Measurements from ENCODE around the gene PUS1.

DNA sequence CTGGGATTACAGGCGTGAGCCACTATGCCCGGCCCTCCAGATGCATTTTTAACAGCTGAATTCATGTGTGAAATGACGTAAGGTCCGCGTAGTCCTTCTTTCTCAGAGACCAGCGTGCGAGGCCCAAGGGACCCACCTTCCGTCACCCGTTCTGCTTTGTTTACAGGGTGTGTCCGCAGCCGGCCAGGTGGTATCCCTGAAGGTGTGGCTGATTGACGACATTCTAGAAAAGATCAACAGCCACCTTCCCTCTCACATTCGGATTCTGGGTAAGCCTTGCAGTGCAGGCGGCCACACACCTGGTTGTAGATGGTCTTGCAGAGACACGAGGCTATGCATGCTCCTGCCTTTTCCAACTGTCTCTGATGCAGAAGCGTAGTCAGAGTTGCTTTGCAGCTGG, 9.9 kb downstream of the PUS1 start:
- TF ChIP-seq, protein P1, sequence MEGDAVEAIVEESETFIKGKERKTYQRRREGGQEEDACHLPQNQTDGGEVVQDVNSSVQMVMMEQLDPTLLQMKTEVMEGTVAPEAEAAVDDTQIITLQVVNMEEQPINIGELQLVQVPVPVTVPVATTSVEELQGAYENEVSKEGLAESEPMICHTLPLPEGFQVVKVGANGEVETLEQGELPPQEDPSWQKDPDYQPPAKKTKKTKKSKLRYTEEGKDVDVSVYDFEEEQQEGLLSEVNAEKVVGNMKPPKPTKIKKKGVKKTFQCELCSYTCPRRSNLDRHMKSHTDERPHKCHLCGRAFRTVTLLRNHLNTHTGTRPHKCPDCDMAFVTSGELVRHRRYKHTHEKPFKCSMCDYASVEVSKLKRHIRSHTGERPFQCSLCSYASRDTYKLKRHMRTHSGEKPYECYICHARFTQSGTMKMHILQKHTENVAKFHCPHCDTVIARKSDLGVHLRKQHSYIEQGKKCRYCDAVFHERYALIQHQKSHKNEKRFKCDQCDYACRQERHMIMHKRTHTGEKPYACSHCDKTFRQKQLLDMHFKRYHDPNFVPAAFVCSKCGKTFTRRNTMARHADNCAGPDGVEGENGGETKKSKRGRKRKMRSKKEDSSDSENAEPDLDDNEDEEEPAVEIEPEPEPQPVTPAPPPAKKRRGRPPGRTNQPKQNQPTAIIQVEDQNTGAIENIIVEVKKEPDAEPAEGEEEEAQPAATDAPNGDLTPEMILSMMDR (IDR thresholded peaks at IDR 0.05) = no peak
- TF ChIP-seq POLR2A (IDR thresholded peaks at IDR 0.05) = no peak

Data from right lobe of liver (tissue), 4 donors.